Measurements from ENCODE around the gene PLXNC1.

Gene PLXNC1

DNA sequence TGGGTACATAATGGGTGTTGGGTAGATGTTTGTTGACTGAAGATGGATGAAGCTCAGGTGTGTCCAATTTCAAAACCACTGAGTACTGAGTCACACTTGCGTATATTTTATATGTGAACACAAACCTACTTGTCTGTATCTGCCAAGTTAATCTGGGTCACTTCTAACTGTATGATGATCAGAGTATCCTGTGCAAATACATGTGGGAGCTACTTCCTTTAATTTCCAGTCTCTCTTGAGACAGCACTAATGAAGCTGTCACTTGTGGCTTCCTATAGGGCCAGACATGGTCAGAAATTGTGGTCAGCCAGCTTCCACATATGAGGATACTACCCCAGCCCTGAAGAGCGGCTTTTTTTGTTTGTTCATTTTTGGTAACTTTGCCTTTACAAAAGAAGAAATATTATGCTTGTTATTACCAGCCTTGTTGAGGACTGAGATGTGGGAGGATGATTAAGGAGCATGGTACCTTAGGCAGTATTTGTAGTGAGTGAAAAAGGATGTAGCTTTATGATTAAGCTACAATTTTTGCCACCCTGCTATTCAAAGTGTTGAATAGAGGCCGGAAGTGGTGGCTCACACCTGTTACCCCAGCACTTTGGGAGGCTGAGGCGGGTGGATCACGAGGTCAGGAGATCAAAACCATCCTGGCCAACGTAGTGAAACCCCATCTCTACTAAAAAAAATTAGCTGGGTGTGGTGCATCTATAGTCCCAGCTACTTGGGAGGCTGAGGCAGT is 32.4 kb downstream of the PLXNC1 start:
- no peak for DNase-seq (ENCODE audit: low spot score)

DNA sequence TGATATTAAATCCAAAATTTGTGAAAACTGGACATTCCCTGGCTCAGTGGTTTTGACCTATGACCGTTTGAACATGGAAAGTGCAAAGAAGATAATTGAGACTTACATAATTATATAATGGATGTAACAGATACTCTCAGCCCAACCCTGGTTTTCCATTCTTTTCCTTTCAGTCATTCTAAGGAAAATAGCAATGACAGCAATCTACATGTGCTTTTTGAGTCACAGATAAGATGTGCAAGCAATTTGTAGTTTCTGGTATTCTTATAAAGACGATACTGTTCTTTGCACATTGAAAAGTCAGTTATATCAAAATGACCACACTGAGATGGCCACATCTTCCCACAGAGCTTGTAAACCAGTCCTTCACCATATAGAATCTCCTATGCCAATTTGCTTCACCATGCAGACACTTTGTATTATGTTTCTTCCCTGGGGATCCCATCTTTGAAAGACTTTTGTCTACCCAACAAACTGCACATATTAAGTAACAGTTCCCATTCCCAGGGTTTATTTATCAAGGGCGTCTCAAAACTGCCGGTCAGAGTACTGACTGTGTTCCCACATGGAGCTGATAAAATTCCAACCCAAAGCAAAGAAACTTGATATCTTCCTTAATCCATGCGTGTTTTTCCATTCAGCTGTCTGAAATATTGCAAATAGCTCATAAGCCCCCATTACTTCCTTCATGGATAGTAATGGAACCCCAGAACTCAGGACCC is 34.8 kb downstream of the PLXNC1 start:
- no peak for DNase-seq (ENCODE audit: low spot score)

DNA sequence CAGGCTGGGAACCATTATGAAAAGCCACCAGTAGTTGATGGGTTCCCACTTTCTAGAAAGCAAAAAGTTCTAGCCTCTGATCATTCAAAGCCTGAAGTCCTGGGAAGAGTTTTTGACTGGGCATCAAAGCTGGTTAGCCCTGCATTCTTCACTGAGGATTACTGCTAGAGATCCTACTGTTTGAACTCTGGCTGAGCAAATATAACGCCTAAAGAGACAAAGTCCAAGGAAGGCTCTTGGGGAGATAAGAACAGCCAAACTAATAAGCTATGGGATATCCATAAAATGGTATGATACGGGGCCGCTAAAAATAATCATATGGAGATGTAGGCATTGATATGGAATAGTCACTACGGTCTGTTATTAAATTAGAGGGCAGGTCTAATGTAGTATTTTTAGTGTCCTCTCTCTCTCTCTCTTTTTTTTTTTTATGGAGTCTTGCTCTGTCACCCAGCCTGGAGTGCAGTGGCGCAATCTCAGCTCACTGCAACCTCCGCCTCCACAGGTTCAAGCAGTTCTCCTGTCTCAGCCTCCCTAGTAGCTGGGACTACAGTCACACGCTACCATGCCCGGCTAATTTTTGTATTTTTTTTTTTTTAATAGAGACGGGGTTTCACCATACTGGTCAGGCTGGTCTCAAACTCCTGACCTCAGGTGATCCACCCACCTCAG is 35.5 kb downstream of the PLXNC1 start:
- DNase-seq (ENCODE audit: low spot score), result no peak

DNA sequence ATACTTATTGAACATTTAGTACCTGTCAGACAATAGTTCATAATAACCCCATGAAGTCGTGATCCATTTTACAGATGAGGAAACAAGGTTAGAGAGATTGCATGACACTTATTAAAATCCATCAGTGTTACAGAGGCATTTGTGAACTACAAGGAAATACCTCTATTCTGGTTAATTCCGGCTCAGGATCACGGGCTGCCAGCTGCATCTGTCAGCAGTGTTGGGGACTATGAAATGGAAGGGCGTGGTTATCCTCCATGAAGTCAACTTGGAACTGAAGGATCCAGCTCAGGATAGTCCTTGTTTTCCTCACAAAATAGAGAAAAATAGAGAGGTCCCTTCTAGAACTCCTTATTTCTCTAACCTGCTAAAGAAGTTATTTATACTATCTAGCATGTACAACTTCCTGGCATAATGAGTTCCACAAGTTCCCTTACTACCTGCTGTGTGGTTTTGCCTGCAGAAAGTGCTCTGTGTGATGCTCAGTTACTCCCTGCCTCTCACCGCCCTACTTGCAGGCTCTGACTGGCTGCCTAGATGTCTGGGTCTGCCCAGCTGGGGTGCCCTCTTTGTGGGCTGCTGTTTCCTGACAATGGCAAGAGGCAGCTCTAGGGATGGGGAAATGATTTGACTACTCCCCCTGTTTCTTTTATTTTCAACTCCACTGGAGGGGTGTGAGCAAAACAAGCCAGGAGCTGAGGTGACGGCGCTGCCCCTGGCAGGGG is 36.8 kb downstream of the PLXNC1 start:
- no peak for DNase-seq (ENCODE audit: low spot score)

DNA sequence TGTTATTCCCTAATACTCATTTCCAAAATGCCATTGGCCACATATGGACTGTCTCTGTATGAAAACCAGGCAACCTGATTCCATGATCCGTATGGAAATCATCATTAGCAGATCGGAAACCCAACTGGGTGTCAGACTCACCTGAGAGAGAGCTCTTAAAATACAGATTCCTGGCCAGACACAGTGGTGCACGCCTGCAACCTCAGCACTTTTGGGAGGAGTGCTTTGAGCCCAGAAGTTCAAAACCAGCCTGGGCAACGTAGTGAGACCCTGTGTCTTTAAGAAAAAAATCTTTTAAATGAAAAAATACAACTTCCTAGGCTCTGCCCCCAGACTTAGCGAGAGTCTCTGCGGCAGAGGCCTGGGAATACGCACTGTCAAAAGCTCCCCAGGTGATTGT is 37.4 kb downstream of the PLXNC1 start:
- no peak for DNase-seq (ENCODE audit: low spot score)

DNA sequence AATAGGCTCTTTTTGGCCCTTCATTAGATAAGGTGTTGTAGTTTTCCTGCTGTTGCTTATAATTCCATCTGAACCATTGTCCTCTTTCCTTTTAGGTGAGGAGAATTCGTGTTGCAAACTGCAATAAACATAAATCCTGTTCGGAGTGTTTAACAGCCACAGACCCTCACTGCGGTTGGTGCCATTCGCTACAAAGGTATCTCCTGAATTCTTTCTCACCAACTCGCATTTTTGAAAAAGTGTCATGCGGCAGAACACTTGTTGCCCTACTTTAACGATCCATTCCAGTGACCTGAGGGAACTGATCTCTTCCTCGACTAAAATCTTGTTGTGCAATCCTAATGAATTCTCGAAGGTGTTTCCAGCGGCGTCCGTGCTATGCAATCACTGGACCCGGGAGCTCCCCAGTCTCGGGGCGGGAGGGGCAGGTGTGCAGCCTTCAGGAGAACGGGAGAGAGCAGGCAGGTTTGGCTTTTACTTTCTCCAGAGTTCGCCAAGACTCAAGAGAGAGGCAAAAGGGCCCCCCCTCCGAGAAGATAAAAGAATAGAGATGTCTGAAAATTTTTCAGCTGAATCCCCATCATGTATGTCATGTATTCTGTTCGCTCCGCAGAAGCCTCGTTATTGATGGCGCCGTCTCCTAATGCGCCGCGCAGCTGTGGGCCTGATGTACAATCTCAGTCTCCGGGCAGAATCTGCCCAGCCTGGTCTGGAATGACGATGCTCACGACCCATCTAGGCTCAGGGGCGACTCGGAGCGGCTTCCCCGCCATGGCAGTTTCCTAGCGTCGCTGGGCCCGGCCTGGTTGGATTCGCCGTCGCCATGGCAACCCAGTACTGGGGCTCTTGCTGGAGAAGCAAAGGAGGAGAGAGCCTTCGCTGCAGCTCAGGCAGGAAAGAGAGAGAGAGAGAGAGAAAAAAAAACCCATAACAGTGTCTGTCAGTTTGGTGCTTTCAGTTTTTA is 38.2 kb downstream of the PLXNC1 start:
- DNase-seq (ENCODE audit: low spot score), result peak; percentile 67

DNA sequence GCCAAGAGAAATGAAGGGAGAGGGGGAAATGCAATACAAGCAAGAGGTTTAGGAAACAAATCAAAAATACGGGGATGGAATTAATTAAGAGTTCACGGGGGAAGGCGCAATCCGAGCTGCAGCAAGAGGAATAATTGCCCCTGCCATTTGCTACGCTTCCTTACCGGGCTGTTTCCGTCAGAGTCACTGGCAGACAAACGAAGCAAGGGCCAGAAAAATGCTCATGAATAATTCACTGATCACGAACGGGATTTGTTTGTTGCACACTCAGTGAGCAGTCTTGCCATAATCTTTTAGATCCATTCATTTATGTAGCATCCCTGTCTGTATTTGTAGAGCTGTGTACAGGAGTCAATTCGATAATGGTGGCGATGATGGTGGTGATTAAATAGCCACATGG is 39.0 kb downstream of the PLXNC1 start:
- peak; percentile 39 for DNase-seq (ENCODE audit: low spot score)

DNA sequence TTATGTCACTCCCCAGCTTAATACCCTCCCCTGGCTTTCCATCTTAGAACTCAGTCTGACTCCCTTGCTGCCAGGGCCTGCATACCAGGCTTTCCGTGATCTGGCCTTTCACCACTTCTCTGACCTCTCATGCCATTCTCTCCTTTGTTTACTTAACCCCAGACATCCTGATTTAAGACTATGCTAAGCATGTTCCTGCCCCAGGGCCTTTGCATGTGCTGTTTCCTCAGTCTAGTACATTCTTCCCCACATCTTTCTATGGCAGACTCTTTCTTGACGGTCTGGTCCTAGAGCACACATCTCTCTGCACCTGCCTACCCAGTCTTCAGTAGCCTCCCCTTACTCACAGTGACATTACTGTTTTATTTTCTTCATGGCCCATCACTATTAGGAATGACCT is 42.2 kb downstream of the PLXNC1 start:
- DNase-seq (ENCODE audit: low spot score), result no peak

DNA sequence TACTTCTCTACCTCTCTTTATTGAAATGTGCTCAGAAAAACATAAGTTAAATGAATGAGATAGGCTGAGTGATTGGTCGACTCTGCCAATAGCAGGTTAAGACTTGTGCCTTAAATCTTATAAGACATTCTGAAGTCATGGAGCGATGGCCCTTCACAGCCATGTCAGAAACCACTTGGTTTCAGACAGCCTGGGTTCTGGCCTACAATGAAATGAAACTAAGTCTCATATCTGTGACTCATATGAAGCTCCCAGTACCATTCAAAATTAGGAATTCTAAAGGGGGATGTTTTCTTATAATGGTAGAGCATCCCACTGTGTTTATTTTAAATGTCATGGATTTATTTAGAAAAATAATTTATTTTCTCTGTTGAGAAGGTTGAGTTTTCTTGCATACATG is 42.6 kb downstream of the PLXNC1 start:
- no peak for DNase-seq (ENCODE audit: low spot score)

DNA sequence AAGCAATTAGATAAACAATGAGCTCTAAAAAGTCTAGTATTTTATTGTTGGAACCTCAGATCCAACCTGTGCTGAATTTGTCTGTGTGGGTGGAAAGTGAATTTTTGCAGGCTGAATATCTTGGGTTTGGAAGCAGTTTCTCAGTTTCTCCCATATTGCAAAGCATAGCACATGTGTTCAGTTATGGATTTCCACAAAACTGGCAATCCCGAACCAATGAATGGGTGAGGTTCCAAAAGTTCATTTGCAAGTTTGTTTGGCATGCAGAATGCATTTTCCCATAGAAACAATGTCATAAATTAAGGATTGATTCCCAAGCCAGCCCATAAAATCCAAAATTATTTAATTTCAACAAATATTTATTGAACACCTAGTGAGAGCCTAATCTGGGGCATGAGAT is 43.4 kb downstream of the PLXNC1 start:
- no peak for DNase-seq (ENCODE audit: low spot score)

DNA sequence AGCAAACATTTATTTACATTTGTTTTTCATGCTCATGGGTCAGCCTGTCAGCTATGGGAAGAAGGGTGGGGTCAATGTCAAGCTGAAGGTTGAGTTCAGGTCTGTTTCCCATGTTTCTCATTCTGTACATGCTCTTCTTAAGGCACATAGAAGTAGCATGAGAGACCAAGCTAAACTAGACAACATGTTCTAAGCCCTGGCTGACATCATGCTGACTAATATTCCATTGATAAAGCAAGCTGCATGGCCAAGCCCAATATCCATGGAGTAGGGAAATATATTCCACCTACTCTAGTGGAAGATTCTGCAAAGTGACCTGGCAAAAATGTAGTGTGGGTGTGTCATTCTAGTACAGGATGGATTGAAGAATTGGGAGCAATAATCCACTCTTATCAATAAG is 44.1 kb downstream of the PLXNC1 start:
- DNase-seq (ENCODE audit: low spot score), result no peak

DNA sequence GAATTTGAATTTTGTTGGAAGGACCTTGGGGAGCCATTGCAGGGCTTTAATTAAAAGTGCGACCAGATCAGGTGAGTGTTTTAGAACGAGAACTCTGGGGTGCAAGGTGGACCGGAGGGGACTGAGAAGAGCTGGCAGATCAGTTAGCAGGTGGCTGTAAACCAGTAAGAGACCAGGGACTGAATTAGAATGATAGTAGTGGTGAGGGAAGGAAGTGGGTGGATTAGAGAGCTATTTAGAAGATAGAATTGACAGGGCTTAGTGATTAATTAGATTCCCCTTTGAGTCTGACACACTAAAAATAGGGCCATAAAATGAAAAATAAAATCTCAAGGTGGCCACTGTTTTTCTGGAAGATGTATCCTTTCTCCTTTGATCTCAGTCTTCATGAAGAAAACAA is 44.8 kb downstream of the PLXNC1 start:
- no peak for DNase-seq (ENCODE audit: low spot score)

DNA sequence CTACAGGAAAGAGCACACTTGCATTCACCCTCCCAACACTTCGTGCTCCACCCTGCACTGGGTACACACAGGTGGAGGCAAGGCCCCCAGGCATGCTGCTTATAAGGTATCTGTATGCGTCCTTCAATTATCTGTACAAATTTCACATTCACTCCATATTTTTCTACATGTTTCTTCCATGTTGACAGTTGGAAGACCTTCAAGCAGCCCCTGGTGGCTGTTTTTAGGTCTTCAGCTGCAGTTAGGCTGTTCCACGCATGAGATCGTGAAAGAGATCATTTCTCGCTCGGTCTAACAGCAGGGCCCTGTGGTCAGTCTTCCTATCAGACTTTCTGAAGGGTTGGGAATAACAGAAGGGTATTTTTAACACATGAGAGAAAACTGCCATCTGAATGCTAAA is 47.1 kb downstream of the PLXNC1 start:
- no peak for DNase-seq (ENCODE audit: low spot score)

DNA sequence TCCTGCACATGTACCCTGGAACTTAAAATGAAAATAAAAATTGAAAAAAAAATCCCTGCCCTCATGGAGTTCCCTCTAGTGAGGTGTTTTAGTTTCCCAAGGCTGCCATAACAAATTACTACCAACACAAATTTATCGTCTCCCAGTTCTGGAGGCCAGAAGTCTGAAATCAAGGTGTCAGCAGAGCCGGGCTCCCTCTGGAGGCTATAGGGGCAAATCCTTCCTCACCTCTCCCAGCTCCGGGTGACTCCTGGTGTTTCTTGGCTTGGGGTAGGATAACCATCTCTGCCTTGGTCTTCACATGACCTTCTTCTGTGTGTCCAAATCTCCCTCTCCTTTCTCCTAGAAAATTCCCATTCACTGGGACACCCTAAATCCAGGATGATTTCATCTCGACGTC is 50.1 kb downstream of the PLXNC1 start:
- no peak for DNase-seq (ENCODE audit: low spot score)

DNA sequence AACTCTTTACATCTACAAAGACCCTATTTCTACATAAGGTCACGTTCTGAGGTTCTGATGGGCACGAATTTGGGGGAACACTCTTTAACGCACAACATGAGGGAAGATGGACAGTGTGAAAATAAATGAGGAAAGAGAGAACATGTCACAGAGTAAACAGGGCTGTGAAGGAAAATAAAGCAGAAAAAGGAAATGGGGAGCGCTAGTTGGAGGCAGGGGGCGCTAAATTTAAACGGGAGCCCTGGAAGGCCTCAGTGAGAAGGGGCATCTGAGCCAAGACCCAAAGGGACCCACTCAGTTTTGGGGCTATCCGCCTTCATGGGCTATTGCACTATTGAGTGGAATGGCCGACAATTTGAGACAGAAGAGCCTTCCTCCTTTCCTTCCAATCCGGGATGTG is 50.5 kb downstream of the PLXNC1 start:
- no peak for DNase-seq (ENCODE audit: low spot score)

DNA sequence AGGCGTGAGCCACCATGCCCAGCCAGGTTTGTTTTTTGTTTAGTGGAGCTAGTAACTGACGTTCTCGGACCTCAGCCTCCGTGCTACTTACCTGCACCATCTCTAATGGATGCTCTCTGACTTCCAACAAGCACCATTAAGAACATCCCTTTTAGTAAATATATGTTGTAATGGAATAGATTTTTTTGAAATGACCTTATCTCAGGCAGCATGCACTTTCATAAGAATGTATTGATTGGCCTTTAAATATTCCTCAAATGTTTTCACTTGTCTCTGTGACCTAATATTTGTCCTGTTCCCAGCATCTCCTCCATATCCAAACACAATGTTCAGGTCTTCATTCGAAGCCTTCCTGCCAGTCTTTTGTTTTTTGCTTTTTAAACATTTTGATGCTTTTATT is 51.7 kb downstream of the PLXNC1 start:
- no peak for DNase-seq (ENCODE audit: low spot score)

DNA sequence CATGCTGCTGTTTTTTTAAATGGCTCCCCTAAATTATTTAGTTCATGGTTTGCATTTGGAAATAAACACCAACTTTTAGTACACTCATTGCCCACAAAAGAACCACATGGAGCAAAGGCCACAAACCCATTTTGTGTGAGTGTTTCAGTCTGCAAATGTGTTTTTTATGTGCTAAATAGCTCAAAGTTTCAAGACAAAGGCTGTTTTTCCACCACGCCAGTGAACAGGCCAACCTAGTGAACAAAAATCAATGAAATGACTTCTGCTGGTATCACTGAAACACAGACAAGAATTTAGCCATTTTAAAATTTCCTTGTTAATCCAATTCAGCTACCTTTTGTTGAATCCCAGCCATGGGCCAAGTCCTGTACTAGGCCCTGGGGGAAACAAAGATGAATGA is 52.3 kb downstream of the PLXNC1 start:
- no peak for DNase-seq (ENCODE audit: low spot score)

DNA sequence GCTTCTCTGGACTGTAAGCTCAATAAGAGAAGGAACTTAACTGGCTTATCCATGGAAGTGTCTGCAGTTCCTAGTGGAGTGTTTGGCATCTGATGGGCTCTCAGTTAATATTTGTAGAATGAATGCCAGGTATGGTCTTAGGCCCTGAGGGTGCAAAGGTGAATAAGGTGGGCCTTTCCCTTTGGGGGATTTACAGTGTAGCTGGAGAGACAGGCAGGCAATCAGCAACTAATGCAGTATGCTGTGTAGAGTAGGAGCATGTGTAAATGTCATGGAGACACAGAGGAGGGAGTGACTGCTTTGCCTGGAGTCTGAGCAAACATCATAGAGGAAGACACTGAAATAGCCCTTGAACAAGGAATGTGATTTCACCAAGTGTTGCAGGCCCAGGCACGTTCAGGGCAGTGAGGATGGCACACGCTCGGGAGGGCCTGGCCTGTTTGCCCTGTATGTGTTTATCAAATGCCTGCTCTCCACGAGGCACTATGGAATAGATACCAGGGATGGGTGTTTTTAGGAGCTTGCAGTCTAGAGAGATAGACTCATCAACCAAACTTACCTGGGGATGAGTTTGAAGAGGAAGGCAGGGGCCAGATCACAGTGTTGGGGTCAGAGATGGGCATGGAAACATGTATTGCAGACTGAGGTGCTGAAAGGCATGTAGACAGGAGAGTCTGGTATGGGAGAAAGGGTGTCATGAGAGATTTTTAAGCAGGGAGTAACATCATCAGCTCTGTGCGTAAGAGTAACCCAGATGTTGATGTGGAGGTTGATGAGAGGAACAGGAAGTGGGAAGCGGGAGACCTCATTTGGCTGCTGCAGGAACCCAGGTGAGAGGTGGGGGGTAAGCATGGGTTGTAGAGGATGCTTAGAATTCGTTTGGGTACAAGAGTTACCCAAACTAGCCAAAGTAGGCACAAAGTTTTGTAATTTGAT is 54.1 kb downstream of the PLXNC1 start:
- DNase-seq (ENCODE audit: low spot score), result no peak

DNA sequence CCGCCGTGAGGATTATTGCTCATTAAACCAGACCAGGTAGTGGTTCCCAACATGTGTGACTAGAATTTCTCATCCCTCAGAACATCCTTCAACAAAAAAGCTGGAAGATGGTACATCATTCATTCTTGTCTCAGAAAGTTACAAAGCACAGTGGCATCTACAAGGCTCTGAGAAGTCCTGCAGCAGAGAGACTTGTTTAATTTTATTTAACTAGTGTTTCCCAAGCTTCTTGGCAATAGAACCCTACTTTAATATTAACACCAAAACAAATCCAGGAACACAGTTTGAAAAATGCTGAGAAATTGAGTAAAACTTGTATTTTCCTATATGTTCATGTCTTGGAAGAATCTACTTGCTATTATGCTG is 54.8 kb downstream of the PLXNC1 start:
- DNase-seq (ENCODE audit: low spot score), result no peak

DNA sequence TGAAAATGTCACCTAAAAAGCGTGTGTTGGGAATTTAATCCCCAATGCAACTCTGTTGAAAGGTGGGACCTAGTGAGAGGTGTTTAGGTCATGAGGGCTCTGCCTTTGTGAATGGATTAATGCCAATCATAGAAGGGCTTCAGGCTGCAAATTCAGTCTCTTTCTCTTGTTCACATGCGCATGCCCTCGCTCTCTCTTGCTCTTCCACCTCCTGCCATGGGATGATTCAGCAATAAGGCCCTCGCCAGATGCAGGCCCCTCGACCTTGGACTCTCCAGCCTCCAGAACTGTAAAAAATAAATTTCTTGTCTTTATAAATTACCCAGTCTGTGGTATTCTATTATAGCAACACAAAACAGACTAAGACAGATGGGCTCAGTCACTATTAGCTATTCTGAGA is 55.4 kb downstream of the PLXNC1 start:
- no peak for DNase-seq (ENCODE audit: low spot score)
